Stimulated activated CD4-positive, alpha-beta T cell treated with anti-CD3 and anti-CD28 coated beads, Interleukin-12 subunit alpha, Interleukin-12 subunit beta, amount 100 ng/mL, for 4 hours (primary cell): ENCODE measurements around the gene KIAA1217.

Source experiments
- DNase-seq: peaks from one replicate; pipeline ENCODE4 v3.0.0-alpha.2; 2020

KIAA1217 gene

GRCh38 chr10:24208661-24209431, at the start of gene KIAA1217:
Gene KIAA1217 (plus strand): TSS chr10:24209138. CDS start chr10:24209194, 56 bp downstream.
- DNase-seq = no peak

GRCh38 chr10:24162206-24162985, 46.5 kb upstream of the KIAA1217 start:
- DNase-seq = no peak

DNA sequence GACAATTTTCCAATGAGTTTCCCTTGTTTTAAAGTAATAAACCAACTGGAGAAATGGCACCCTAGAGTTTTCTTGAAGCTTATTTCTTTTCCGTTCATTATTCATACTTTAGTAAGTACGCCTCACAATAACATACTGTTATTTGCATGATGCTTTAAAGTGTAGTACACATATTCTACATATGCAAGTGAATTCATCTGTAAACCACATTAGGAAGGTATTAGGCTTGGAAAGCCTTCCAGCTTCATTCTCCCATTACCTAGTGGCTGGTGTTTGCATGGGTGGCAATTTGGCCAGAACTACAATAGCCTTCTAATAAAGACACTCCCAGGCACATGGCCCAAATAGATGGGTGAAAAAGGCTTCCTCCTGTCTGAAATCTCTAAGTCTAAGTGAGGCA, 45.5 kb upstream of the KIAA1217 start:
- no peak for DNase-seq

DNA sequence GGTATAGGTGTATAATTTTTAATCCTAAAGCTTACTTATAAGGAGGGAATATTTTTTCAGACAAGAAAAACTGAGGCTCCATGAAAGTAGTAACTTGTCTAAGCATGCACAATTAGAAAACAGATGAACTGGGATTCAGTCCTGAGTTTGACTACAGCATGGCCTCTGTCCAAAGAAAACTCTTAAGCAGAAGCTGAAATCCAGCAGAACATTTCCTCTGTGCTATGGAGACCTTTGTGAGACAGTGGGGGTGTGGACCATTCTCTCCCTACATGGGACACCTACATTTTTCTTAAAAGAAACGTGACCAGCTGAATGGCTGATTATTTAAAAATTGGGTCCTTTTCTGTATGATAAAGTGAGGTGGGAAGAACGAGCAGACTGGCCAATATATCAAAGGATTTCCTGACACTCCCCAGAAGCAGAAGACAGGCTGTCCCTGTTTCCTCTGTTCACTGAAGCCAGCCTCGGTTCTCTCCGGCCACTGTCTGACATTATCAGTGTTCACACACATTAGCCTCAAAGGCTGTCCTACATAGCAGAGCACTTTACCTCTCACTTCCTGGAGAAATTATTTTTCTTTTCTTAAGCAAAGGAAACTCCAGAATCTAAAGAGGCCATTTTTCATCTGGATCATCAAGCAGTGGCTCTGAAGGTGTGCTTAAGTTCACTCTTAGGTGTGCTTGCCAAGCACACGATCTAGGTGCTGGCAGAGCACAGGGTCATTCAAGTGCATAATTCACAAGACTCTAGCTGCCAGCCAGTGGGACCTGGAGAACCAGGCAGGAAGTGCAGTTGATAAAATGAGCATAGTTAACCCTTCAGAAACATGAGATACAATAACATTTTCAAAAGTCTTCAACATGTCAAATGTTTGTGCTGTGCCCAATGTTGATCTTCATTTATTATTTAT, 40.4 kb upstream of the KIAA1217 start:
- DNase-seq = no peak

- DNase-seq = no peak
Observed at GRCh38 chr10:24170199-24170598, 38.7 kb upstream of the KIAA1217 start.

- DNase-seq = no peak
Observed at GRCh38 chr10:24172909-24173308, 36.0 kb upstream of the KIAA1217 start.

DNA sequence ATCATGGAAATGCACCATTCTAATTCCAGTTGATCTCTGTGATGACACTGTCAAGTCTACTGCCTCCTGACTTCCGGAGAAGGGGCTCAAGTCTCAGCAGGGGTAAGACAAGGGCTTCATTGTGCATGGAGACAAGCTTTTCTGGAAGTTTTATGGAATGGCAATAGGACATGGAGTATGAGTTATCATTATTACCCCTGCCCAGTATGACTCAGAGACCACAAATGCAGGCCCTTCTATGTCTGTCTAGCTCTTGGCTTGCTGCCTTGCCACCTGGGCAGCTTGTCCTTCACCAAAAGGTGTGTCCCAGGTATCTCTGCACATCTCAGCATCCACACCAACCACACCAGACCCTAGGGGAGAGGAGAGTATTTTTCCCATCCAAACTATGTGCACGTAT, 34.9 kb upstream of the KIAA1217 start:
- no peak for DNase-seq

DNA sequence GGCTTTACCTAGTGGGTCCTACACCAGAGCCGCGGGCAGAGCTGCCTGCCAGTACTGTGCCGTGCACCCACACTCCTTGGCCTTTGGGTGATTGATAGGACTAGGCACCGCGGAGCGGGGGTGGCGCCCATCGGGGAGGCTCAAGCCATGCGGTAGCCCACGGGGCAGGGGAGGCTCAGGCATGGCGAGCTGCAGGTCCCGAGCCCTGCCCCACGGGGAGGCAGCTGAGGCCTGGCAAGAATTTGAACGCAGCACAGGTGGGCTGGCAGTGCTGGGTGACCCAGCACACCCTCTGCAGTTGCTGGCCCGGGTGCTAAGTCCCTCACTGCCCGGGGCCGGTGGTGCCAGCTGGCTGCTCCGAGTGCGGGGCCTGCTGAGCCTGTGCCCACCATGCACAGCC, 32.3 kb upstream of the KIAA1217 start:
- DNase-seq = no peak

GRCh38 chr10:24177636-24178035, 31.3 kb upstream of the KIAA1217 start:
- DNase-seq = no peak

GRCh38 chr10:24180891-24181290, 28.0 kb upstream of the KIAA1217 start:
- DNase-seq = no peak

- DNase-seq = no peak
Observed at GRCh38 chr10:24184455-24184854, 24.5 kb upstream of the KIAA1217 start.

DNA sequence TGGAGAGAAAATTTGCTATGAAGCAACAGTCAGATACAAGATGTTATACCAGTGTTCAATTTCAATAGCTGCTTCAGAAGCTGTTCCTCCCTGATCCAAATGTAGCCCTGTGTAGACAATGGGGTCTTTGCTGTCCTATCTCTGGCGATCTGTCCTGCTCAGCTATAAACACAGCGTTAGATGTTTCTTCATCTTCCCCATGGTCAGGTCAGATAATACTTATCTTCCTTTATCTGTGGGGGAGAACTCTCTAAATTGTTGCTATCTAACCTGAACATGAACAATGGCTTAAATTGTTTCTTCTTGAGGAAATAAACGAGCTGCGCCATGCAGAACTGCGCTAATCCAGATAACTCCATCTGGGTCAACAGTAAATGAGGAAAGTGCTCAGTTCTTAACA, 15.6 kb upstream of the KIAA1217 start:
- no peak for DNase-seq

DNA sequence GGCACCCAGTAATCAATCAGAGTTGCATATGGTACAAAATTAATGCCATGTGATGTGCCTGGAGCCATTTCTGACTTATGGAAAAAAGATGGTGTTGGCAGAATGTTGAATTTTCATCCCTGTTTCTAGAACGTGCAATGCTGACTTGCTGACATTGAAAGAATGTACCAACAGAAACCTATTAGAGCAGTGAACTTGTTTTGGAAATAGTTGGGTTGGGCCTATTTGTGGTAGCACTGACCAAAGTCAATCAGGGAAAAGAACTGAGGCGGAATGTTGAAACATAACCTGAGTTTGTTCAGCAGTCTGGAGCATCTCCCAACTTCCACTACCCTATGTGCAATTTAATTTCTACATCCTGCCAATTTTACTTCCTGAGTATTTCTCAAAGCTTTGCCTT, 11.7 kb upstream of the KIAA1217 start:
- no peak for DNase-seq

DNA sequence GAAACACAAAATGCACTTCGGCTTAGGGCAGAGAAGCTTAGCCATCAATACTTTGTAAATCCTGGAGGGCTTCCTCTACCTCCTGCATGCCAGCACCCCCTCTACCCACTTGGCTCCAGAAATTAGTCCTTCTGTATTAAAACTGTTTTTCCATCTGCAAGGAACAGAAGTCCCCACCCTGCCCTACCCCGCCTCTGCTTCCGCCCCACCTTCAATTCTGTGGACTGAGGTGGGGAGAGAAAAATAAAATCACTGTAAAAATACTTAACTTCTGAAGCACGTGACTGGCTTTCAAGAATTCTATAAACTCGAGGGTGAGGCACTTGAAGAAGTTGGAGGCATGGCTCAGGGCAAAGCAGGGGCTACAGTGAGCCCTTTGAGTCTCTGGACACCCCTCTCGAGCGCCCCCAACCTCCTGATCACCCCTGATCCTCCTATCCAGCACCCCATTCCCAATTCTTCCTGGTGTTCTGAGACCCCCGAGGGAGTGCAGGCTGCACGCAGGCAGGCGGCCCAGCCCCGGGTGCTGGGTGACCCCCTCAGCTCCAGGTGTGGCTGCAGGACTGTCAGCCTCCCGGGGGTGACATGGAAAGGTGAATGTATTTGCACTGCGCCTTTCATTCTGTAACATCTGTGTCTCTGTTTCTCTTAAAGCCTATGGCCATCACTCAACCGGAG, 7.3 kb upstream of the KIAA1217 start:
- DNase-seq = no peak

DNA sequence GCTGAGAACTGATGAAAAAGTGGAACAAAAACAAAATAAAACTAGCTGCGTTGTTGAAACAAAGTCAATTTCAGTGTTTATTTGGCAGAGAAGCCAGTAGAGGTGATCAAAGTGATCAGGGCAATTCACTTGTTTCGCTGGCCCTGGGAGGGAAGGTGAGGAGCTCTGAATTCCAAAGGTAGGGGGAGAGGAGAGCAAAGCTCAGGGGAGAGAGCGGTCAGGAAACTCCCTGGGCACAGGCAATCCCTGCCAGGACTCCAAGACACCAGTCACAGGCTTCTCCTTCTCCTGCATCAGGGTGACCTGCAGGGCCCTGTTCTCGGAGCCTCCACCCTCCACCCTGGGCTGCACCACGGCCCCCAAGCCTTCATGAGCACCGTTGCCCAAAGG, 6.8 kb upstream of the KIAA1217 start:
- DNase-seq = no peak

DNA sequence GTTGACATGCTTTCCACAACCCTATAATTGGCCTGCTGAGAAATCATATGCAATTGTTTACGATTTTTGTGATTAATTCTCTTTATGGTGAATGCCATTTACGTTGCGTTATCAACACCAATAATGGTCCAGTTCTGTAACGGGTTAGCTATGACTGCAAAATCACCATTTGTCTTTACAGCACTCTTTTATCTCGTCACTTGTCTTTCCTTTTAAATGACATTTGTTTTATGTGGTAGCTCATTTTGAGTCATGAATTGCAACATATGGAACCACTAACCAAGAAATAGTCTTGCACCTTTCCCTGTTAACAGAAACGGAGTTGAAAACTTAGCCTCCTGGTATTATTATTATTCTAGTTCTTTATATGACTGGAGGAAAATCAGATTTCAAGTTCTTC, 3.1 kb upstream of the KIAA1217 start:
- DNase-seq = no peak

DNA sequence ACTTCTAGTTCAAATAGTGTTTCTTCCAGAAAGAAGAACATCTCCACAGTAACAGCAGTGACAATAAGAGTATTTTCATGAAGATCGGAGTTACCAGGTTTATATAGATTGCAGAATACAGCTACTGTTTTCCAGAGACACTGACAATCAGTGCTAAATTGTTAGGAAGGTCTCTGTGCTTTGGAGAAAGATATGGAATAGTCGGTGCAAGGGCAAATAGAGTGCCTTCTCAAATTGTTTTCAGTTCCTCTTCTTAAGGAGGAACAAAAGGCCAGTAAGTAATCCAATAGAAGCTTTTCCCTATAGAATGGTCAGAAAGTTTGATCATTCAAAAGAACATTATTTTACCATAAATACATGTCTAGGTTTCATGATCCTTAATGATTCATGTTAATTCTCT, 2.6 kb upstream of the KIAA1217 start:
- DNase-seq = no peak

DNA sequence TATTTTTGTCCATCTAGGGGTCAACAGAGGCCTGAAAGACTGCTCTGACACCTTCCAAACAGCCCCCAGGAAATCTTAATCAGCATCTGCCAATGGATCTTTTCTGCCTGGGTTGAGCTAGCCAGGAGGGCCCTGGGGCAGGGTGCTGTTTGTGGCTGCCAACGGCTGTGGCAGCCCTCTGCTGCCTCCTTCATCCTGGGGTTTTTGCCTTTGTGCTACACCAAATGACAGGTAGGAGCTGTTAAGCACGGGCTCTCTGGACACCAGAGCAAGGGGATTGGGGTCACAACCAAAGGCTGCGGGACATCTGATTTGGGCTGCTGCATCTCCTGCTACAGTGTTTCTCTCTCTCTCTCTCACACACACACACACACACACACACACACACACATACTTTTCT, 2.0 kb upstream of the KIAA1217 start:
- no peak for DNase-seq

DNA sequence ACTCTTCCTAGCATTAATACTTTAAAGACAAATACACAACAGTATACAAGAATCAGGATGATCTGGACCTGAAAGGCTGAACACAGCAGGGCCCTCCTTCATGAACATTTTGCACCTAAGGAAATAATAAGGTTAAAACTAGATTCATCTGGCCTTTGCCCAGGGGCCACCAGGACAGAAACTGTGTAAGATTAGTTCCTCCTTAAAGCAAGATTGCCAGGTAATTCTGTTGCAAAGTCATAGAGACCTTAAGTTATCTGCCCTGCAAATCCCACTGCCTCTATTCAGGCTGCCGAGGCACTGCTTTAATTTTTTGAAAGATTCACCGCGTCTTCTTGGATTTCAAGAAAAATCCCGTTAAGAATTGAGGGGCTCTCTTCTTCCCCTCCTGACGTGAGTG, 1.6 kb upstream of the KIAA1217 start:
- DNase-seq = no peak

- DNase-seq = no peak
Observed at GRCh38 chr10:24207781-24208611, 942 bp upstream of the KIAA1217 start.

DNA sequence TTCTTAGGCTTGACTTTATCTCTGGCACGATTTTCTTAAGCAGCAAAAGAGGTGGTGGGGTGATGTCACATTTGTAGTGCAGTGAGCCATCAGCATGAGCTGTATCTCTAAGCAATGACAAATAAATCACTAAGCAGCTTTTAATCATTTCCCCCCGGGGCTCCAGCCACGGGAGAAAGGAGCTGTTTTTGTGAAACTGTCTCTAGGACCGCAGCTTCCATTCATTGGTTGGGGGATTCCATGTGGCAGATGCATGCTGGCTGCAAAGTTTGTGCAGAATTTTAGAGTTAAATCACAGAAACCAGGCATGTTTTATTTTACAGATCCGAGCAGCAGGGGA, 464 bp downstream of the KIAA1217 start:
- no peak for DNase-seq

- peak; percentile 17 for DNase-seq
Observed at GRCh38 chr10:24209946-24210491, 1.1 kb downstream of the KIAA1217 start.
